Smooth muscle cell (in vitro differentiated cells): ENCODE measurements around the gene NR3C1. TPM values are rescaled to one million over a fixed set of nuclear protein-coding genes. Genes with fewer than 3 reads are reported as not detected.

Experiments
- DNase-seq: peaks from one replicate; lab custom pipeline; 2025; ENCODE audit not compliant: unreplicated experiment; lab: John Stamatoyannopoulos, UW
- H2AFZ ChIP-seq: fragments of 200-600 bp; sonication (generic); 2 replicates; pipeline ENCODE4 v1.6.0; 2016; ENCODE audit warnings: antibody characterized with exemption, low read depth, mild to moderate bottlenecking
- H3F3A ChIP-seq: fragments of 200-600 bp; sonication (generic); 2 replicates; pipeline ENCODE4 v1.6.0; 2017; ENCODE audit warnings: antibody characterized with exemption, low read depth
- H3K27ac ChIP-seq: fragments of 200-600 bp; sonication (generic); 2 replicates; pipeline ENCODE4 v1.5.1; 2016; ENCODE audit warnings: low read depth, mild to moderate bottlenecking
- H3K27me3 ChIP-seq: fragments of 200-600 bp; sonication (generic); 2 replicates; pipeline ENCODE4 v1.6.1; 2016; ENCODE audit warnings: low read depth, mild to moderate bottlenecking
- H3K36me3 ChIP-seq: fragments of 200-600 bp; sonication (generic); 2 replicates; pipeline ENCODE4 v1.5.1; 2016; ENCODE audit warnings: low read depth
- H3K4me1 ChIP-seq: fragments of 200-600 bp; sonication (generic); 2 replicates; pipeline ENCODE4 v1.5.1; 2016; ENCODE audit warnings: low read depth
- H3K4me2 ChIP-seq: fragments of 200-600 bp; sonication (generic); 2 replicates; pipeline ENCODE4 v1.6.0; 2016; ENCODE audit warnings: mild to moderate bottlenecking
- H3K4me3 ChIP-seq: fragments of 200-600 bp; sonication (generic); 2 replicates; pipeline ENCODE4 v1.5.1; 2016; ENCODE audit warnings: mild to moderate bottlenecking
- H3K79me2 ChIP-seq: fragments of 200-600 bp; sonication (generic); 2 replicates; pipeline ENCODE4 v1.6.0; 2016; ENCODE audit warnings: low read depth, mild to moderate bottlenecking
- H3K9ac ChIP-seq: fragments of 200-600 bp; sonication (generic); 2 replicates; pipeline ENCODE4 v1.6.0; 2016; ENCODE audit warnings: low read depth
- H3K9me3 ChIP-seq: fragments of 200-600 bp; sonication (generic); replicated peaks from 2 replicates; pipeline ENCODE4 v1.5.1; 2016; ENCODE audit warnings: low read depth
- H4K20me1 ChIP-seq: fragments of 200-600 bp; sonication (generic); 2 replicates; pipeline ENCODE4 v1.6.0; 2016; ENCODE audit warnings: low read depth
- WGBS: methylation state at CpG from one replicate; pipeline ENCODE4 v1.1.7; 2016; ENCODE audit warnings: low lambda C conversion rate; 5-methylcytosine and 5-hydroxymethylcytosine counted together
- polyA plus RNA-seq: library from polyadenylated mRNA; unstranded; fragments of >200 nt; fragmentation: Nextera tagmentation; extraction: Ambion mirVana; gene quantifications from 2 replicates; pipeline ENCODE4 v1.2.1, GENCODE V29; 2016
- total RNA-seq: library from RNA; depleted of rRNA; stranded (reverse); fragments of >200 nt; gene quantifications from 2 replicates; pipeline ENCODE4 v1.2.3, GENCODE V29; 2014
- TF ChIP-seq, protein P1 (sequence below): fragments of 200-600 bp; sonication (generic); IDR thresholded peaks from 2 replicates; pipeline ENCODE4 v1.5.1; 2017; ENCODE audit warnings: borderline replicate concordance, mild to moderate bottlenecking, antibody characterized with exemption; ENCODE audit not compliant: insufficient read depth, poor library complexity, severe bottlenecking

Gene NR3C1
- total and polyA plus RNA-seq, 2 experiments from 2014 or later: 76.5 to 101 TPM

DNA sequence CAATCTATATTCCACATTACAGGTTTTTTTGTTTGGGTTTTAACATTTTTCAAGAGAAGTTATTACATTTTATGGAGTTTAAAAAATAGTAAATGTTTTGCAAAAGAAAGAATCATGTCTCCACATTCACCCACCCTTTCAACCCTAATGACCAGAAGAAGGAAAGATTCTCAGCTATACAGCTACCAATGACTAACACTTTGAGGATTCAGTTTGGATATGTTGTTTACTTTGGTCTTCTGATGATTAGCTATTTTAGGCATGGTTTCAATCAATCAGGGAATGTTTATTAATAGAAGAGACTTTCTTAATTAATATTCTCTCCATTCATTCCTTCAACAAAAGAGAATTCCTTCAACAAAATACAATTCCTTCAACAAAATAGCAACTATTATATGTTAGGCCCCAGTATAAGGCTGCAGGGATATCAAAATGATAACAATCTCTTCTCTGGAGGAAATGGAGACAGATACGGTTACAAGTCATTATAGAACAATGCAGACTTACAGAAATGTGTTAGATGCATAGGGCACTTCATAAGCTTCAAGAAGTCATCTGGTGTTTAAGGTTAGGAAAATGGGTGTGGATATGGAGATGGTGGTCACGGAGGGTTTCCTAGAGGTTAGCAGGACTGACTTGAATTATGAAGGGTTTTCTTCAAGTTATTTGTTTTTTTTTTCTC is 9.3 kb upstream of the NR3C1 start:
- Histone ChIP-seq H3K4me1 (no peaks in the 10 kb centered on the region), H3K9me3 (no peaks in the 10 kb centered on the region), H2AFZ (peak overlapping the region; percentile 30), H3K9ac (no peak overlapping the region), H3K27me3 (no peaks in the 10 kb centered on the region), H3K27ac (no peak overlapping the region), H4K20me1 (no peaks in the 10 kb centered on the region), H3K79me2 (no peaks in the 10 kb centered on the region), H3K4me3 (no peak overlapping the region), H3F3A (no peaks in the 10 kb centered on the region), H3K4me2 (peak overlapping the region; percentile 43), H3K36me3 (no peaks in the 10 kb centered on the region)
- DNase-seq: no peak
- TF ChIP-seq, protein P1, sequence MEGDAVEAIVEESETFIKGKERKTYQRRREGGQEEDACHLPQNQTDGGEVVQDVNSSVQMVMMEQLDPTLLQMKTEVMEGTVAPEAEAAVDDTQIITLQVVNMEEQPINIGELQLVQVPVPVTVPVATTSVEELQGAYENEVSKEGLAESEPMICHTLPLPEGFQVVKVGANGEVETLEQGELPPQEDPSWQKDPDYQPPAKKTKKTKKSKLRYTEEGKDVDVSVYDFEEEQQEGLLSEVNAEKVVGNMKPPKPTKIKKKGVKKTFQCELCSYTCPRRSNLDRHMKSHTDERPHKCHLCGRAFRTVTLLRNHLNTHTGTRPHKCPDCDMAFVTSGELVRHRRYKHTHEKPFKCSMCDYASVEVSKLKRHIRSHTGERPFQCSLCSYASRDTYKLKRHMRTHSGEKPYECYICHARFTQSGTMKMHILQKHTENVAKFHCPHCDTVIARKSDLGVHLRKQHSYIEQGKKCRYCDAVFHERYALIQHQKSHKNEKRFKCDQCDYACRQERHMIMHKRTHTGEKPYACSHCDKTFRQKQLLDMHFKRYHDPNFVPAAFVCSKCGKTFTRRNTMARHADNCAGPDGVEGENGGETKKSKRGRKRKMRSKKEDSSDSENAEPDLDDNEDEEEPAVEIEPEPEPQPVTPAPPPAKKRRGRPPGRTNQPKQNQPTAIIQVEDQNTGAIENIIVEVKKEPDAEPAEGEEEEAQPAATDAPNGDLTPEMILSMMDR: no peak
- 67% methylated on average over 2 of the region's 2 CpGs for WGBS

DNA sequence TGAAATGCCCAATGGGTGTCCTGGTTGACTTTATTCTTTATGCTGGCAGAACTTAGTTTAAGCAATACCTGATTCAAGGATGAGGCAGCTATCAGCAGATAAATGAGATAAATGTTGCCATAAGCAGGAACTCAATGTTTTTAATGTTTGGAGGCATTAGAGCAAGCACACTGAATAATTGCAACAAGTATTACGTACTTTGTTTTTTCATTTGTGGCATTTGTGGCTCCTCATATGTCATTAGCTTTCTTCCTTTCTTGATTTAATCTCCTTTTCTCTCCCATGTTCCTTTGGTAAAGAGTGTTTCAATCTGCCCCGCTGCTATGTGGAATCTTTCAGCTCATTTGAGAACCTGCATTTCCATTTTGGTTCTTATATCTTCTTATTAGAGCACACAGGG is 6.4 kb upstream of the NR3C1 start:
- Histone ChIP-seq H3K27me3 (no peaks in the 10 kb centered on the region), H2AFZ (no peak overlapping the region), H3K4me1 (peaks cover 3% of the 10 kb centered on the region), H3K9me3 (no peaks in the 10 kb centered on the region), H3K9ac (no peak overlapping the region), H4K20me1 (no peaks in the 10 kb centered on the region), H3K36me3 (no peaks in the 10 kb centered on the region), H3F3A (peaks cover 6% of the 10 kb centered on the region), H3K4me2 (no peak overlapping the region), H3K79me2 (no peaks in the 10 kb centered on the region), H3K27ac (no peak overlapping the region), H3K4me3 (no peak overlapping the region)
- TF ChIP-seq, protein P1: no peak
- 98% methylated on average over 2 of the region's 2 CpGs for WGBS
- DNase-seq: no peak

DNA sequence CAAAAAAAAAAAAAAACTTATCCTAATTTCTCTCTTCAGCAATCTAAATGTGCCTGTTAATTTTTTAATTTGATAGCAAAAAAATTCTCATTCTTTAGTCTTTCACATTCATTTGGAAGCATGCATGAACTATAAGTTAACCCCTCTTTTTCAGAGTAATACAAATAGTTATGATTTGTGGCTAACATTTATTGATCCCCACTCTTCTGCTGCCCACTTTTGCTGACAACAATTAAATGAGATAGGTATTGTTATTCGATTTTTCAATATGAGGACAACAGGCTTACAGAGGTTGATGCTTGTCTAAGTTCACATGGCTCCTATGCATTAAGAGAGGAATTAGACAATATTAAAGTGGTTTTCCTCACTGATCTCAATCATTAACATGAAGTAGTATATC is 2.9 kb upstream of the NR3C1 start:
- 98% methylated on average over 1 of the region's 1 CpG for WGBS
- Histone ChIP-seq H3F3A (peaks cover 6% of the 10 kb centered on the region), H3K4me3 (no peak overlapping the region), H2AFZ (no peak overlapping the region), H3K36me3 (no peaks in the 10 kb centered on the region), H3K9me3 (no peaks in the 10 kb centered on the region), H3K4me2 (peak overlapping the region; percentile 89), H3K4me1 (peaks cover 9% of the 10 kb centered on the region), H3K27me3 (no peaks in the 10 kb centered on the region), H4K20me1 (peaks cover 13% of the 10 kb centered on the region), H3K9ac (no peak overlapping the region), H3K27ac (no peak overlapping the region), H3K79me2 (peaks cover 20% of the 10 kb centered on the region)
- TF ChIP-seq, protein P1: no peak
- DNase-seq: no peak

DNA sequence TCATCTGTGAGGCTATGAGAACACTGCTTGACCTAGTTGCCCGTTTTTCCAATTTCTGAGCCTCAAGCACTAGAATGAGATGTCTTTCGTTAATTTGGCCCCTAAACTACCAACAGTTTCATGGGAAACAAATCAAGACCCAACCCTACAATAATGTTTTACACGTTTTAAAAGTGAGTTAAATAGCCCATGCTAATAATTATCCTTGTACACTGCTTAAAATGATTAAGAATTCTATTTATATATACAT is 2.3 kb upstream of the NR3C1 start:
- Histone ChIP-seq H3K9me3 (no peaks in the 10 kb centered on the region), H3K79me2 (peaks cover 27% of the 10 kb centered on the region), H3K9ac (peak overlapping the region; percentile 97), H3K27ac (peak overlapping the region; percentile 100), H3K4me2 (peak overlapping the region; percentile 89), H3K4me1 (peaks cover 16% of the 10 kb centered on the region), H3K27me3 (no peaks in the 10 kb centered on the region), H2AFZ (peak overlapping the region; percentile 97), H3F3A (peaks cover 6% of the 10 kb centered on the region), H3K4me3 (peak overlapping the region; percentile 94), H4K20me1 (peaks cover 20% of the 10 kb centered on the region), H3K36me3 (no peaks in the 10 kb centered on the region)
- DNase-seq: no peak
- TF ChIP-seq, protein P1: no peak
- 91% methylated on average over 3 of the region's 3 CpGs for WGBS
